ENCODE data around the gene ZNF407.

The ZNF407 gene

GRCh38 chr18:74796841-74797576 is 199.3 kb downstream of the ZNF407 start:
- no peak for DNase-seq

GRCh38 chr18:74797577-74798151 is 200.0 kb downstream of the ZNF407 start:
- no peak for DNase-seq

- DNase-seq: no peak
Measured at GRCh38 chr18:74799542-74799941, 201.9 kb downstream of the ZNF407 start.

- no peak for DNase-seq
Measured at GRCh38 chr18:74800098-74800497, 202.4 kb downstream of the ZNF407 start.

GRCh38 chr18:74803117-74803516 is 205.4 kb downstream of the ZNF407 start:
- DNase-seq: no peak

- DNase-seq: no peak
Measured at GRCh38 chr18:74803769-74804168, 206.1 kb downstream of the ZNF407 start.

GRCh38 chr18:74804677-74805076 is 207.0 kb downstream of the ZNF407 start:
- DNase-seq: no peak

GRCh38 chr18:74806073-74806472 is 208.4 kb downstream of the ZNF407 start:
- no peak for DNase-seq

GRCh38 chr18:74806700-74807416 is 209.2 kb downstream of the ZNF407 start:
- DNase-seq: no peak

GRCh38 chr18:74817576-74817975 is 219.9 kb downstream of the ZNF407 start:
- DNase-seq: no peak

- no peak for DNase-seq
Measured at GRCh38 chr18:74818516-74819175, 221.0 kb downstream of the ZNF407 start.

- no peak for DNase-seq
Measured at GRCh38 chr18:74819433-74820059, 221.9 kb downstream of the ZNF407 start.

- no peak for DNase-seq
Measured at GRCh38 chr18:74820160-74820780, 222.6 kb downstream of the ZNF407 start.

- DNase-seq: no peak
Measured at GRCh38 chr18:74825460-74825859, 227.8 kb downstream of the ZNF407 start.

GRCh38 chr18:74826572-74826971 is 228.9 kb downstream of the ZNF407 start:
- DNase-seq: no peak

- no peak for DNase-seq
Measured at GRCh38 chr18:74828200-74828599, 230.5 kb downstream of the ZNF407 start.

- DNase-seq: no peak
Measured at GRCh38 chr18:74831571-74832250, 234.0 kb downstream of the ZNF407 start.

- DNase-seq: no peak
Measured at GRCh38 chr18:74832381-74832780, 234.7 kb downstream of the ZNF407 start.

- no peak for DNase-seq
Measured at GRCh38 chr18:74832999-74833398, 235.3 kb downstream of the ZNF407 start.

- no peak for DNase-seq
Measured at GRCh38 chr18:74834424-74835309, 237.0 kb downstream of the ZNF407 start.

Data from activated T-cell treated with anti-CD3 and anti-CD28 coated beads, Interleukin-2, amount 50 U/mL, for 48 hours (primary cell).